Measurements from ENCODE around the gene MACC1.

The MACC1 gene, protein sequence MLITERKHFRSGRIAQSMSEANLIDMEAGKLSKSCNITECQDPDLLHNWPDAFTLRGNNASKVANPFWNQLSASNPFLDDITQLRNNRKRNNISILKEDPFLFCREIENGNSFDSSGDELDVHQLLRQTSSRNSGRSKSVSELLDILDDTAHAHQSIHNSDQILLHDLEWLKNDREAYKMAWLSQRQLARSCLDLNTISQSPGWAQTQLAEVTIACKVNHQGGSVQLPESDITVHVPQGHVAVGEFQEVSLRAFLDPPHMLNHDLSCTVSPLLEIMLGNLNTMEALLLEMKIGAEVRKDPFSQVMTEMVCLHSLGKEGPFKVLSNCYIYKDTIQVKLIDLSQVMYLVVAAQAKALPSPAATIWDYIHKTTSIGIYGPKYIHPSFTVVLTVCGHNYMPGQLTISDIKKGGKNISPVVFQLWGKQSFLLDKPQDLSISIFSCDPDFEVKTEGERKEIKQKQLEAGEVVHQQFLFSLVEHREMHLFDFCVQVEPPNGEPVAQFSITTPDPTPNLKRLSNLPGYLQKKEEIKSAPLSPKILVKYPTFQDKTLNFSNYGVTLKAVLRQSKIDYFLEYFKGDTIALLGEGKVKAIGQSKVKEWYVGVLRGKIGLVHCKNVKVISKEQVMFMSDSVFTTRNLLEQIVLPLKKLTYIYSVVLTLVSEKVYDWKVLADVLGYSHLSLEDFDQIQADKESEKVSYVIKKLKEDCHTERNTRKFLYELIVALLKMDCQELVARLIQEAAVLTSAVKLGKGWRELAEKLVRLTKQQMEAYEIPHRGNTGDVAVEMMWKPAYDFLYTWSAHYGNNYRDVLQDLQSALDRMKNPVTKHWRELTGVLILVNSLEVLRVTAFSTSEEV
- 0 to 0.07 (median 0) reads per million in 3 experiments for total RNA-seq

DNA sequence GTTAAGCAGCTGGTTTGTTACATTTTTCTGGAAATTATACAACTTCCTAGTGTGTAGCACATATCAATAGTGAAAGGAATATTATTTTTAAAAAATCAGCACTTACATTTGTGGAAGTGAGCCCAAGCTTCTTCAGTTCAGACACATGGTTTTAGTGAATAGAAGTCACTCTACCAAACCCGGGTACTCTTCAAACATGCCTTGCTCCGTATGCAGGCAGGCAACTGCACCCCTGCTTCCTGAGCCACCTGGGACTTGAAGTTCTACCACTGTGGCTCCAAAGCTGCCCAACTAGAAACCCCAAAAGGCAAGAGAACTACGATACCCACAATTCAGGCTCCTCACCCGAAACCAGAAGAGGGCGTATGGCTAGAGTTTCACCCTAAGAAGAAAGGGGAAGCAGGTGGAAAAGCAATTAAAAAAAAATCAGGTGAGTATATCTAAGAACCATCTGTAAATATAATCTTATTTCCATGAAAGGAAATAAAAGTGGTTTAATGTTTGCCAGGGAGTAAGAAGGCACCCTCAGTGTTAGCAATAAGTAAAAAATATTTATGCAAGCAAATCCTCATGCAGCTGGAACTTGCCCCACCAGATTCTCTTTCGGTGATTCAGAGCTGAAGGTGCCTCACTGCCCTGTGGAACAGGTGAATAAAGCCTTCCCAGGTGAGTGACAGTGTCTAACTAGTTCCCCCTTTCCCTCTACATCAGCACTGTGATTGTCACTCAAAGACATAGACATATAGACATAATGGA lies at the start of gene MACC1:
TSS of gene MACC1 (minus strand) at position 192 of the 756 bp plus-strand sequence. CDS start 55,522 bp downstream, outside the sequence.
- DNase-seq: no peak

DNA sequence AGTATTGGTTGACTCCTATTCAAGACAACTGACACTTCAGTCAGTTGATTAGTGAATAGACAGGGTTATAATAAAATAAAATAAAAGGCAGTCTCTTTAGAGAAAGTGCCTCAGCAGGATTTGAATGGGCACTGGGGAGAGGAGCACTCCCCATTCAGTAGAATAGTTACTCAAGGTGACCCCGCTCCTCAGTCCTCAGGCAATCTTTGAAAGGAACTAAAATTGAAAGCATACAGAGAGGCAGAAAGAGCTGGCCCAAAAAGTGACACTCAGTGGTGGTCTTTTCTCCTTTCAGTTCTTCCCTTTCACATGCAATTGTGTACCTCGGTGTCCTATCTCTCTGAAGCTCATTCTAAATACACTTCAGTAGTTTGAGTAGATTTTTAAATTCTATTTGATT lies 47.4 kb upstream of the MACC1 start:
- no peak for DNase-seq

DNA sequence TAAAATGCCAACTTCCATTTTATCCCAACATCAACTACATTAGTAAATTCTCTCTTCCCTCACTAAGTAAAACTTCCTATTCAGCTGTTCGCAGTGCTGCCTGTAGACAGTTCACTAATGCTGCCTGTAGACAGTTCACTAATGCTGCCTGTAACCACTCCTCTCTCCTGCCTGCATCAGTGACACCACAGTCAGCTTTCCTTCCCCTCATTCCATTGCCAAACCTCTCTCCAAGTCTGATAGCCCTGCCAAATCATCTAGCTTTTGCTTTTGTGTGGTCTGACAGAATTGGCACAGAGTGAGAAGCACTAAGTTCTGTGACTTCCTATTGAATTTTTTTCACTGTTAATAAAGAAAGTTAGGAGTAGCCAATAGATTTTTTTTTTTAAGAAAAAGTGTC lies 43.0 kb upstream of the MACC1 start:
- DNase-seq: no peak

DNA sequence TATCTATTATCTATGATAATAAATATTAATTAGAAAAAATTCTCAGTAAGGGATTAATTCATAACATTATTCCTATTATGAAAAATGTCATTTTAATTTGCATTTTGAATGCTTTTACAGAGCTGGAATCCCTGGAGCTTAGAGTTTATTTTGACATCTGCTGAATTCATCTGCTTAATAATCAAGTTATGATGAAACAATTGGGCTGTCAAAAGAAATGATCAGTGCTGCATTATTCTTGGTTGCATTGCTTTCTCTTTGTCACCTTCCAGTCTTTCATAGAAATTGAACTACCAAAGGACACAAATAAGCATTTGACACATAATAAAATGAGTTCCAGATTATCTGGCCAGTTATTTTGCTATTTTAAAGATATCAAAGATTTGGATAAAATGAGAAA lies 40.0 kb upstream of the MACC1 start:
- DNase-seq: no peak

DNA sequence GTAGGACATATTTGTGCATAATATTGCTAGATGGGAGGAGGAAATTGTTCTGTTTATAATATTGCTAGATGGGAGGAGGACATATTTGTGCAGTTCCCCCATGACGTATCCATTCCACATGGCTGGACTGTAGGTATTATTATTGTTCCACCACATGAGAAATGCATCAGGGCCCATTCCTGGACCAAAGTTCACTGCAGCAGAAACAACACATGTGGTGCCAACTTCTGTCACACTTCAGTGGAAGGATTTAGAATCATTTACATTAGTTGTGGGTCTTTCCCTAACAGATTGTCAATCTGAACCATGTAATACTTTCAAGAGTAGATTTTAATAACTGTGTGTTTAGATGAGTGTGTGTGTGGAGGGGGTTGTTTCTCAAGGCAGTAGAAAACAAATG lies 32.7 kb upstream of the MACC1 start:
- no peak for DNase-seq

DNA sequence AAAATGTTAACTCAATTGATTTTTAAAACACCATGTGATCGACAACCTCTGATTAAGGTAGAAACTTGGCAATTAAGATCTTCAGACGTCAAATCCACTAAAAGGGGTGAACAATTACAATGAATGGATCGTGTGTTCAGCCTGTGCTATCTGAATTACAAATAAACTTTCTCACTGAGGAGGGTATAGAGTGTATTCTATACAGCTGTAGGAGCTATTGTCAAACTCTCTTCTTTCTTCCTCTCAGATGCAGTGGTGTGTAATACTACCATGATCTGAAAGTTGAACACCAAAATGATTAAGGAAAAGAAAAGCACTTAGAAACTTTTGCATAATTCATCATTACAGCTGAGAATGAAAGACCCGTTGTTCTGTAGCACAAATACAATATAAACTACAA lies 32.2 kb upstream of the MACC1 start:
- no peak for DNase-seq

DNA sequence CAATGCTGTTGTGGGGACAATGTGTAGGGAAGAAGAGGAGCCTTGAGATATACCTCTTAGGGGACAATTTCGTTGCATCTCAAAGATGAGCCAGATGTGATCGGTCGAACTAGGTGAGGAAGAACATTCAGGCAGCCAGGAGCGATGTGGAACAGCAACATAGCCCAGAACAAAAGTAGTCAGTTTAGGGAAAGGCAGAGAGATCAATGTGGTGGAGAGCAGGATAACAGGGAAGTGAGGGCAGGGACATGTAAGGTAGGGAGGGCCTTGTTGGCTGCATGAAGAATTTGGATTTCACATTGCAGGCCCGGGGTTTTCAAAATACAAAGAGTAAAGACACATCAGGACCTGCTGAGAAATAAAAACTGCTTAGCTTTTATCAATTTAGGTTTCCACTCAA lies 29.1 kb upstream of the MACC1 start:
- no peak for DNase-seq

DNA sequence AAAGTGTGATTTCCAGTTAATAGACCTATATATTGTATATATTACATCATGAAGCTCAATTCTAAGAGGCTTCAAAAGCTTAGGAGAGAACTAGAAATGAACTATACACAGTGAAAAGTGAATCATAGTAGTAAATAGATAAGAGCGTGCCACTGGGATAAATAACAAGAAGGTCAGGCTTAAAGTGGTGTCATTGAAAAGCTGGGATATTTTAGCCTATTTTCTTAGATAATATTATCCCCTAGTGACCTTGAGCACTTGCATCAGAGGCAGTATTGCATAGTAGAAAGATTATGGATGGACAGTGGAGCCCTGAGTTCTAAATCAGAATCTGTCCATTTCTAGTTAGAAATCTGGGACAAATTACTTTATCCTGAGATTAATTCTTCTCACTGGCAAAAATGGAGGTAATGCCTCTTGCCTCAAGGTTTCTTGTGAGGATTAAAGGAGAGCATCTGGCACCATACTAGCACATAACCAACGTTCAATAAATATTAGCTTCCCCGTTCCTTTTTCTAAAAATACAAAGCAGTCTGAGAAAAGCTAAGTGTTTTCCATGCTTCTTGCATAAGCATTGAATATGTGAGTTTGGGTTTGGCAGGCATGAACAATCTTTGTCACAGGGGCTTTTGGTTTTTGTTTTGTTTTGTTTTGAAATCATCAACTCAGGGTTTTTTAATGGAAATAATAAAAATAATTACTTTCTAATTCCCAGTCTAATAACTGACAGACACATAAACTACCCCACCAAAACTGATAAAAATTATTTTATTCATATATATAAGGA lies 27.3 kb upstream of the MACC1 start:
- DNase-seq: no peak

DNA sequence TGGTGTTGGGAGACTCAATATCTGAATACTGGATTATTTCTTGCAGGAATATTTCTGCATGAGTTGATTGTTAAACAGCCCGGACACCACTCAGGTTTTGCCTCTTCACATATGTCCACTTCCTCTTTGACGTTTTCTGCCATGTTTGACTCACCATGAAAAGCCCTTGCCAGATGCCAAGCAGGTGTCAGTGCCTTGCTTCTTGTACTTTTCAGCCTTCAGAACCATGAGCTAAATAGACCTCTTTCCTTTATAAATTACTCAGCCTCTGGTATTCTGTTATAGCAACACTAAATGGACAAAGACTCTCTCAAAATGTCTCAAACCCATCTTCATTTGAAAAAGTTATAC lies 24.7 kb upstream of the MACC1 start:
- no peak for DNase-seq

DNA sequence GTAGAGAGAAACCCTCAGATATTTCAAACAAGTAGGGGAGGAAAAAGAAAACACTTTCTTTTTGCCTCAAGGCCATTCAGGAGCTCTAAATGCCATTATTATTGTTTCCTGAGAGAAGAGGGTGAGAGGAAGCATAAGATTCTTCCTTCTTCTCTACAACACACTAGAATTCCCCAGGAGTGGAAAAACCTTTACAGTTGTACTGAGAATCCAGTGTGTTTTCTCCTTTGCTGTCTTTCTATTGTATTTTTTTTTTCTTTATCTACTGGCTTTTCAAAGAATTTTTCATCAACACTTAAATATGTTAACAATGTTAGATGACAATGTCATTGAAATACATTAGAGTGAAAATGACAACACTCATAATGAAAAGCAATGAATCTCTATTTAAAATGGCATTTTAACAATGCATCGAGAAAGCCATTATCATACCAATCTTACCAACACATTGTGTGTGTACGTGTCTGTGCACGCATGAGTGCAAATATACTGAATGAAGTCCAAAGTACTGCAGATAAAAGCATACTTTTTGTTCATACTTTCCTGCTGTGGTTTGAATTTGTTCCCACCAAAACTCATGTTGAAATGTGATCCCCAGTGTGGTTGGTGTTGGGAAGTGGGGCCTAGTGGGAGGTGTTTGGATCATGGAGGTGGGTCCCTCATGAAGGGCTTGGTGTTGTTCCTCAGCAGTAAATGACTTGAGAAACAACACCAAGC lies 24.2 kb upstream of the MACC1 start:
- DNase-seq: no peak

DNA sequence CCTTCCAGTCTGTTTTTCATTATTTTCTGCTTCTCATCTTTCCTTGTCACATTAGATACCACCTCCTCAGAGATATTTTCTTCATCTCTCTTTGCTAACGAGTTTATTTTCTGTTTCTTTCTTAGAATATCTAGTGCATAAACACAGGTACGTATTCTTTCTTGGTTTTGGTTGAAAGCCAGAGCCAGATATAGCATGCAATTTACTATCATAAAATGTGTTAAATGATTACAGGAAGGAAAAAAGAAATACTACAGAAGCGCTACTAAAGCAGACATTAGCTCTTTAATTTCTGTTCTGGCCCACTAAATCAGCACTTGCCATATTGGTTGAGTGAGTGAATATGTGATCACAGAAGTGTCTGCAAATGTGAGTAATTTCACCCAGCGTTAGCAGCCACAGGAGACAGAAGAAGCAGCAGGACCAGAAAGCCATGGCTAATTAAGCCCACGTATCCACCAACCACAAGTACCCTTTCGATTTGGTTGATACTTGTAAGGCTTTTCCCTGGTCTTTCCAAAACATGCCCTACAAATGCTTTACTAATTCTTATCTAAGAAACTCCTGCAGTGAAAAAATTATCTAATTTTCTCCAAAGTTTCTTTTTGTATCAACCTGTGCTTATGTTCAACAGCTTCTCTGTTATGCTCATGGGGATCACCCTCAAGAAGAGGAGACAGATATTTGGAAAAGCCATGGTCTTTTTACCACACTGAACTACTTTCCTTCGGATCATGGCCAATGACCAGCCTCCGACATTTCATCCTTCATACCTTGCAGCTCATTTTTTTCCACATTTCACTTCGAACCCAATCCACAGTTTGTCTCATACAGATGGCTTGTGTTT lies 23.1 kb upstream of the MACC1 start:
- no peak for DNase-seq

DNA sequence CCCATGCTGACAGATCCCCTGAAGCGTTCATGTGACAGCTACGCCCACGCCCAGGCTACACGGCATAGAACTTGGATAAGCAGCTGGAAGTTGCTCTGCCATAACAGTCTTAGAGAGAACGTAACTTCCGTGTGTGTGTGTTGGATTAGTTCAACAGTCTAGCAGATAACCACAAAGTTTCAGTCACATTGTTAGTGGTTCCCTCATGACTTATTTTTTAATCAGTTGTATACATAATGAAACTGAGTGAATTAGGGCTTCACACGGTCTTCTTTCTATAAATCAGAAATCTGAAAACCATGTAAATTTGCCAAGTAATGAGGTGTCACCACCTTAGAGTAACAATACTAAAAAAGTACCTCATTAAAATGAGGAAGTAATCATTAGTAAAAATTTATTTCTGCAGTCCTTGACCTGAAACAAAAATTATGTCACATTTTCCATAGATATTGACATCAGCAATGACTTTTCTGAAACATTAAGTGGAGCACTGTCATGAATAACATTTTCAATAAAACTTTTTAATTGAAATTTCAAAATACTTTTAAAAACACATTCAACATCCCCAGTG lies 21.7 kb upstream of the MACC1 start:
- DNase-seq: no peak

DNA sequence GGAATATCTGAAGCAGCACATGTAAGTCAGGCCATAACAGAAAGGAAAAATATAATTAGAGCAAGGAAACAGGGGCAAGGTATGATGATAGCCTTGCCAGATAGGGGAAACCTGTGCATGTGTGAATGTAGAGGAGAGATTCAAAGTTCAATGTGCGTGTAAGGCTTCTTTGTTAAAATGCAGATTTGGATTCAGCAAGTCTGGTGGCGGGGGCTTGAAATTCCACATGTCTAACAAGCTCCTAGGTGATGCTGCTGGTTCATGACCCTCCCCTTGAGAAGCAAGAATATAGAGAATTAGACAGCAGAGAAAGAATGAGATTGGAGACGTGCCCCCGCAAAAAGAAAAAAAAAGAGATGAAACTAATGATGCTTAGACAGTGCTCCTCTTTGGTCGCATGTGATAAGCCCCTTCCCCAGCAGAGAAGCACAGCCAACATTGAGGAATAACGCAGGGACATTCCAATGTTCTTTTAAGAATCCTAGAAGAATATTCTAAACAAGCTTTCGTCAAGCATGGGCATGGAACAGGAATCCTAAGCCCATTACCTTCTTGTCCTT lies 21.1 kb upstream of the MACC1 start:
- no peak for DNase-seq

DNA sequence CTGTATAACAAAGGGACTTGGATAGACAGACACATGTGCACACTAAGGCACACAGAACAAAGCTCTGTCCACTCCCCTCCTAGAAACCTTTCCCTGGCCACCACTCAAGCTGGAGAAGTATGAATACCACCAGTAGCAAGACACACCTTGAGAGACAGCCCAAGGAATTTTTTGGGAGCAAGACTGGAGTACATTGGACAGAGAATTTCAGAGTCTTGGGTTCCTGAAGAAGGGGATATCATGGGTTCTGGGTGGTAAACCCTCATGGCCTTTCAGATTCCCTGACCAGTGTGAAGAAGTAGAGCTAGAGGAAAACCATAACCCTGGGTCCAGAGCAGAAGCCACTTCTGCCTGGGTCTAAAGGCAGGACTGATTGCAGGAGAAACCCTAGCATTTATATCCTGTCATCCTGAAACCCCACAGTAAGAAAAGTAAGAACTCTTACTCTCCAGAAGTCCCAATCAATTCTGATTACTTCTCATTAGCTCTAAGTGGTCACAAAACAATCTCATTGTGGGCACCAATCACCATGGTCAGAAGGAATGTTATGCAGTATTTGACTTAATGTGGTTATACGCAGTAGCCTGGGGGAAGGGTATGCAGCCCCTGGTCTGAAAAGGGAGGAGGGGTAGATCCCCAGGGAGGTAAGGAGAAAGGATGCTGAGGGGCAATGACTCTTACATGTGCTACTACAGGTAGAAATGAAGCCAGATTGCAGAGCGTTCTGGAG lies 20.4 kb upstream of the MACC1 start:
- DNase-seq: no peak

DNA sequence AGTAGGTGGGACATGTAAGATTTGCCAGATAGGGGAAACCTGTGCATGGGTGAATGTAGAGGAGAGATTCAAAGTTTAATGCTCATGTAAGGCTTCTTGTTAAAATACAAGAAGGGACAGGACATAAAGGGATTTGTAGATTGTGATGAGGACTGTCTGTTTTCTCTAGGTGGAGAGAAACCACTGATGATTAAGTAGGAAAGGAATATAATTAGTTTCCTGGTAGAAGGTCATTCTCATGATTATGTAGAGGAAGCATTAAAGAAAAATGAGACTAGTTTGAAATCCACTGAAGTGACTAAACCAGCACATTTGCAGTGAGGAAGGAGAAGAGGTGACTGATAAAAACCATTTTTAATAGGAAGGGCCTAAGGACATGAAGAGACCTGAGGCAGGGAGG lies 19.6 kb upstream of the MACC1 start:
- DNase-seq: no peak

DNA sequence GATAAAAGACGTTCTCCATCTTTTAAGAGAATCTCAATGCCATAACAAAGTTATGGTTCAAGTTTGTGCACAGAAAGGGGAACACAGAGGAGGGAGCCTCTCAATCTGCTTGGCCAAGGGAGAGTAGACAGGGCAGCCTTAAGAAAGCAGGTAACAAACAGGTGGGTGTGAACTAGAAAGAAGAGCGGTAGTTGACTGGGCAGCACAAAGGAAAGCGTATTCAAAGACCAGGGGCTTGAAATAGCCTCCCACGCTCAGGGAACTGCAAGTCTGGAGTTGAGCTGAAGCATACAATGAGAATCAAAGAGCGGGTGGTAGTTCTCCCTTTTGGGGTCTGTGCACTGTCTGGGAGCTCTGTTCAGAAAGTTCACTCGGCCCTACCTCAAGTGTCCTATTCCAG lies 18.9 kb upstream of the MACC1 start:
- DNase-seq: no peak

DNA sequence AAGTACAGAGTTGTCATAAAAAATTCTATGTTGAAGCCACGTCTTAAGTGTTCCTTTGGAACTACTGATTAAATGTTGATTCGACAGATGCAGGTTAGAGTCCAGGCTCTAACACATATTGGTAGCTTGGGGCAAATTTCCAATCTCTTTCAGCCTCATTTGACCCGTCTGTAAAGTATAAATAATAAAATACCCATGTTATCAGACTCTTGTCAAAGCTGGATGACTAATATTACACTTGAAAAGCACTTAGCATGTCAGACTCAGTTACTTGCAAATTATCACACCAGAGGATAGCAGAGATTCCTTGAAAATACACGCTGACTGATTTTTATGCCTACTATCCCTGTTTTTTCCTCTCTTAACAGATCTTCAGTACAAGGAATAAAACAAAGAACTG lies 18.1 kb upstream of the MACC1 start:
- DNase-seq: no peak

DNA sequence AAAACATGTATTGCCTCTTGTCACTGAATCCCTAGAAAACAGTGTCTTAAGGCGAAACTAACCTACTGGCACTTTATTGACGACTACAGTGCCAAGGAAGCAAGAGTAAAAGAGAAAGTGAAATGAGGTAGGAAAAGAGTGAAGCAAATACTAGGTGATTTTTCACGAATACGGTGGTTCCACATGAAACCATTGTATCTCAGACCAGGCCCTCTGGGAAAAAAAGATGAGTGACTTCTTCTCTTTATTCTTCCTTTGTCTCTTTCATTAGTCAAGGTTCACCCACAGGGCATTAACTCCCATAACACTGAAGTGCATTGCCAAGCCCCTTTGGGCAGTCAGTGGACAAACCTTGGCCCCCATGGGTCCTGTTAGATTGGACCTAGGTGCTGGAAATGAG lies 16.2 kb upstream of the MACC1 start:
- no peak for DNase-seq

DNA sequence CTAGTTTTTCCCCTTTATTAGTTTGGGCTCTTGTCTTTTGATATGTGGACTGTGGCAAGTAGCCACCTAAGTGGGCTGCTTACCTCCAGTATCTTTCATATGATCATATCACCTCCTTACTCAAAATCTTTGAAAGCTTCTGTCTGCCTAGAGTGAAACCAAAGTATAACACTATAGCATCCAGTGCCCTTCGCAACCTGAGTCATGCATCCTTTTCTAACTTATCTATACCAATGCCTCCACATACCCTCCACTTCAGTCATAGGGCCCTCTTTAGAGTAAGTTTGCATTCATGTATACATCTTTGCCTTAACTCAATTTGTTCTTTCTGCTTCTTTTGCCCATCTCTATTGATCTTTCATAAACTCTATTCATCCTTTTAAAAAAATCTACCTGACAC lies 15.7 kb upstream of the MACC1 start:
- DNase-seq: no peak
